22Rv1 (cell line): ENCODE measurements around the gene C1QTNF8.

Source experiments
- ZFX ChIP-seq: fragments of 450-650 bp; IDR thresholded peaks from 2 replicates; pipeline ENCODE4 v1.6.1; 2017; ENCODE audit warnings: antibody characterized with exemption, borderline replicate concordance
- TF ChIP-seq, protein P1 (sequence below): fragments of 450-650 bp; IDR thresholded peaks from 2 replicates; pipeline ENCODE4 v1.5.1; 2017; ENCODE audit warnings: mild to moderate bottlenecking

DNA sequence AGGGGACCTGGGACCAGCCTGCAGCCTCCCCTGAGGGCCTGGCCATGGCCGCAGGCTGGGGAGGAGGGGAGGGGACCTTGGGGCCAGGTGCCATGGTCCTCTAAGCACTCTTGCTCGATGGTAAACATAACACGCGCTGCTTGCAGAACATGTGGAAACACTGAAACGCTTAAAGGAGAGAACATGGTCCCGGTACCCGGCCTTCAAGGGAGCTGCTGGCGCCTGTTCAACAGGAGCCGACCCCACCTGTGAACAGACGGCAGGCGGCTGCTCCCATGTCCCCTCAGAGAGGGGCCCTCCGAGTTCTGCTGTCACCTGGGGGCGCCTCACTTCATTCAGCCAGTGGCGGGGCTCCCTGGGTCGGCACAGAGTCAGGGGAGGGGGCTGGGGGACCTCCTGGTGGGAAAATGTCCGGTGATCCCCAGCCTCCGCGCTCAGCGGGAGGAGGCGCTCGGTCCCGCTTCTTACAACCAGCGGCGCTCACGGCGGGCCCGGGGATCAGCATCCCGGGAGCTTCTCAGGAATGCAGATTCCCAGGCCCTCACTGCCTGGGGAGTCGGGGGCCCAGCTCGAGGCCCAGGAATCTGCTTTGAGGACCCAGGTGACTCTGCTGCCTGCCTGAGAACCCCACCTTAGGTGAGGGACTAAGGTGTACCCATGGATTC is 24.4 kb downstream of the C1QTNF8 start:
- TF ChIP-seq, protein P1, sequence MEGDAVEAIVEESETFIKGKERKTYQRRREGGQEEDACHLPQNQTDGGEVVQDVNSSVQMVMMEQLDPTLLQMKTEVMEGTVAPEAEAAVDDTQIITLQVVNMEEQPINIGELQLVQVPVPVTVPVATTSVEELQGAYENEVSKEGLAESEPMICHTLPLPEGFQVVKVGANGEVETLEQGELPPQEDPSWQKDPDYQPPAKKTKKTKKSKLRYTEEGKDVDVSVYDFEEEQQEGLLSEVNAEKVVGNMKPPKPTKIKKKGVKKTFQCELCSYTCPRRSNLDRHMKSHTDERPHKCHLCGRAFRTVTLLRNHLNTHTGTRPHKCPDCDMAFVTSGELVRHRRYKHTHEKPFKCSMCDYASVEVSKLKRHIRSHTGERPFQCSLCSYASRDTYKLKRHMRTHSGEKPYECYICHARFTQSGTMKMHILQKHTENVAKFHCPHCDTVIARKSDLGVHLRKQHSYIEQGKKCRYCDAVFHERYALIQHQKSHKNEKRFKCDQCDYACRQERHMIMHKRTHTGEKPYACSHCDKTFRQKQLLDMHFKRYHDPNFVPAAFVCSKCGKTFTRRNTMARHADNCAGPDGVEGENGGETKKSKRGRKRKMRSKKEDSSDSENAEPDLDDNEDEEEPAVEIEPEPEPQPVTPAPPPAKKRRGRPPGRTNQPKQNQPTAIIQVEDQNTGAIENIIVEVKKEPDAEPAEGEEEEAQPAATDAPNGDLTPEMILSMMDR = no peak
- no peak for TF ChIP-seq ZFX
